DOHH2 (cell line): Measurements from ENCODE around the gene CCDC107.

Experiments
- CTCF ChIP-seq: fragments of 200-600 bp; sonication (generic); IDR thresholded peaks from one replicate; pipeline ENCODE4 v1.5.1; 2014; ENCODE audit warnings: antibody characterized with exemption, mild to moderate bottlenecking, low read depth, low read length; ENCODE audit not compliant: poor library complexity, severe bottlenecking
- EZH2phosphoT487 ChIP-seq: fragments of 200-600 bp; sonication (generic); IDR thresholded peaks from 2 replicates; pipeline ENCODE4 v1.6.1; 2017; ENCODE audit warnings: borderline replicate concordance, mild to moderate bottlenecking, antibody characterized with exemption, low read length, moderate library complexity, mixed read lengths

GRCh38 chr9:35690294-35690613 lies 32.2 kb downstream of the CCDC107 start:
- TF ChIP-seq CTCF (no peak), EZH2phosphoT487 (no peak)
